ENCODE data around the gene DSG3. TPM values are rescaled to one million over a fixed set of nuclear protein-coding genes. Genes with fewer than 3 reads are reported as not detected.

DSG3 gene
- polyA plus RNA-seq, 1 donor, result 0.15 TPM

DNA sequence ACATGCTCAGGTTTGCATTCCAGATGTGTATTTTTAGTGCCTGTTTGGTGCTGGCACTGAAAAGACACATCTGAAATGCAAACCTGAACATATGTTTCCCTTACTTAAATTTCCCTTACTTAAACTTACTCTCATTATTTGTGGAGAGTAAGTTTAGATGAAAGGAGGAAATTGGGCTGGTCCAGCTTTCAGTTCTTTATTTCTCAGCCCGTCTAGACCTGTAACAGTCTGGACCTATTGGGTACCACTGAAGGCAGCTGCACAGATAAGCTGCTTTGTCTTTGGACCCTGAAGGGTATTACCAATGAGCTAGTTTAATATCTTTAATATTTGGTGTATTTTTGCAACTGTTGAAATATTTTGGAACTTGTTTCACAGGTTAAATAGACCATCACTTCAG is 17.0 kb upstream of the DSG3 start:
- no peak overlapping the region for H3K27ac ChIP-seq (ENCODE audit: low read length)

DNA sequence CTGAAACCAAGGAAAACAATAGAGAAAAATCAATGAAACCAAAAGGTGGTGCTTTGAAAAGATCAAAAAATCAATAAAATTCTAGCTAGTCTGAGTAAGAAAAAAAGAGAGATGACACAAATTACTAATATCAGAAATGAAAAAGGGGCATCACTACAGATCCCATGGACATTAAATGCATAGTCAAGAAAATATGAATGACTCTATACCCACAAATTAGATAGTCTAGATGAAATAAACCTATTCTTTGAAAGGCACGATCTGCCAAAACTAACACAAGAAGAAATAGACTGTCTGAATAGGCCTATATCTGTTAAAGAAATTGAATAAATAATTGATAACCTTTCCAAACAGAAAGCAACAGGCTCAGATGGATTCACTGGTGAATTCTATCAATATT is 15.2 kb upstream of the DSG3 start:
- no peaks in the 10 kb centered on the region for H3K4me1 ChIP-seq (ENCODE audit: control insufficient read depth, insufficient read depth, low read length)
- 100% methylated on average over 1 of the region's 1 CpG for WGBS (ENCODE audit: insufficient coverage, low lambda C conversion rate)
- no peak overlapping the region for H3K4me3 ChIP-seq (ENCODE audit: low read length)
- no peaks in the 10 kb centered on the region for H3K36me3 ChIP-seq (ENCODE audit: control insufficient read depth, insufficient read depth, low read length)
- H3K27ac ChIP-seq (ENCODE audit: low read length), result no peak overlapping the region
- DNase-seq, result no peak
- H3K27me3 ChIP-seq (ENCODE audit: control insufficient read depth, insufficient read depth, low read length), result no peaks in the 10 kb centered on the region
- H3K9me3 ChIP-seq (ENCODE audit: control insufficient read depth, low read depth, low read length), result no peaks in the 10 kb centered on the region

More for the DNA sequence above, 17.0 kb upstream of the DSG3 start:
- no peaks in the 10 kb centered on the region for H3K9me3 ChIP-seq (ENCODE audit: control insufficient read depth, low read depth, low read length)
- H3K27me3 ChIP-seq (ENCODE audit: control insufficient read depth, insufficient read depth, low read length), result no peaks in the 10 kb centered on the region
- no peak overlapping the region for H3K4me3 ChIP-seq (ENCODE audit: low read length)
- WGBS (ENCODE audit: insufficient coverage, low lambda C conversion rate), result no CpG with 5 or more reads among the region's 1 CpG
- H3K4me1 ChIP-seq (ENCODE audit: control insufficient read depth, insufficient read depth, low read length), result no peaks in the 10 kb centered on the region
- no peak for DNase-seq
- H3K36me3 ChIP-seq (ENCODE audit: control insufficient read depth, insufficient read depth, low read length), result no peaks in the 10 kb centered on the region

DNA sequence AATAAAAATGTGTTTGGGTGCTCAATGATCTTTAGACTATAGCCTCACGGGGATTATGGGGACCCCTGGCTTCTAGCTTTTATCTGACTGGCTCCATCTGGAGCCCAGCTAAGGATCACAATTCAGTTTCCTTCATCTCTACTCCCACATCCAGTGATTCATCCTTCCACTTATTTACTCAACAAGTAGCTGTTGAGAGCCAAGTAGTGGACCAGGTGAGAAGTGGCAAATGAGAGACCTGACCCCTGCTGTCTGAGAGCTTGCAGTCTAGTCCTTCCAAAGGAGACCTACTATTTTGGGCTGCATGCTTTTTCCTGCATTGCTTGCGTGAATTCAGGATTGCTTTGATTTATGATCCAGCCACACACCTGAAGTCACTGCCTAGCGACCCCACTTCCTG is 10.7 kb upstream of the DSG3 start:
- WGBS (ENCODE audit: insufficient coverage, low lambda C conversion rate), result no CpG with 5 or more reads among the region's 3 CpGs
- Histone ChIP-seq H3K36me3 (ENCODE audit: control insufficient read depth, insufficient read depth, low read length) (no peaks in the 10 kb centered on the region), H3K27me3 (ENCODE audit: control insufficient read depth, insufficient read depth, low read length) (no peaks in the 10 kb centered on the region), H3K4me1 (ENCODE audit: control insufficient read depth, insufficient read depth, low read length) (no peaks in the 10 kb centered on the region), H3K4me3 (ENCODE audit: low read length) (no peak overlapping the region), H3K9me3 (ENCODE audit: control insufficient read depth, low read depth, low read length) (no peaks in the 10 kb centered on the region), H3K27ac (ENCODE audit: low read length) (no peak overlapping the region)
- DNase-seq, result no peak

DNA sequence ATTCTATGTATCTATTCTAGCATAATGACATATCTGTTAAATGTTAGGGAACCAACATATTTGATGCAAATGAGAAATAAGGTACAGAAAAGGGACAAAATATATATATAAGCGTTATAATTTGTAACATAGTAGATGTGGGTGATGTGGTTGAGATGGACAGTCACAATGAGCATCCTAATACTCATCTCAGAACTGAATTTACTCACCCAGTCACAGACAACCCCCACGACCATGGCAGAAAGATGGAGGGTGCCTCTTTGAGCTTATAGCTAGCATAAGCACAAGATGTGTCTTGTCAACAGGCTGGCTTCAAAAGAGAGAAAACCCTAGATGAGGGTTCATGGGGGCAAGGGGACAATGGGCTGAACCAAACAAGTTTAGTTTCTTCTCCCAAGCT is 9.1 kb upstream of the DSG3 start:
- Histone ChIP-seq H3K9me3 (ENCODE audit: control insufficient read depth, low read depth, low read length) (no peaks in the 10 kb centered on the region), H3K36me3 (ENCODE audit: control insufficient read depth, insufficient read depth, low read length) (no peaks in the 10 kb centered on the region), H3K27me3 (ENCODE audit: control insufficient read depth, insufficient read depth, low read length) (no peaks in the 10 kb centered on the region), H3K4me1 (ENCODE audit: control insufficient read depth, insufficient read depth, low read length) (no peaks in the 10 kb centered on the region), H3K27ac (ENCODE audit: low read length) (no peak overlapping the region), H3K4me3 (ENCODE audit: low read length) (no peak overlapping the region)
- 88% methylated on average over 1 of the region's 2 CpGs for WGBS (ENCODE audit: insufficient coverage, low lambda C conversion rate)
- no peak for DNase-seq

DNA sequence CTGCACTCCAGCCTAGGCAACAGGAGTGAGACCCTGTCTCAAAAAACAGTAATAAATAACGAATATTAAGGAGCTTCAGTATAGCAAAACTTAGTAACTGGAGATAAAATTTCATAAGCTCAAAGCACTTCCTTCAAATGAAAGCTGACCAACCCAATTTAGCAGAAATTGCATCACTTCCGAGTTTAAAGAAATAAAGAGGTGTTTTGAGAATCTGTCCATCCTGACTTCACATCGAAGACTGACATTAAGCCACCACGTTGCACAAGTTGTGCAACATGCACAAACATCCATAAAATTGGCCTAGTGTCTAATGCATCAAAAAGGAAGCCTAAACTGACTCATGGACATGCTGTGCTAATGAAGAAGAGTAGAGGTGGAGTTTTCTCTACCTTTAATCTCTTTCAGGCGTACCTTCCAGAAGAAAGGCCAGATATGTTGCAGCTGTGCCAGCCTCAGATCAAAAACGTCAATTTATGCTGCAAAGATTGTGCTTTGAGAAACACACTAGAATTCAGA is 7.7 kb upstream of the DSG3 start:
- no peaks in the 10 kb centered on the region for H3K36me3 ChIP-seq (ENCODE audit: control insufficient read depth, insufficient read depth, low read length)
- H3K4me3 ChIP-seq (ENCODE audit: low read length), result no peak overlapping the region
- no peaks in the 10 kb centered on the region for H3K9me3 ChIP-seq (ENCODE audit: control insufficient read depth, low read depth, low read length)
- no peak overlapping the region for H3K27ac ChIP-seq (ENCODE audit: low read length)
- DNase-seq, result no peak
- H3K27me3 ChIP-seq (ENCODE audit: control insufficient read depth, insufficient read depth, low read length), result no peaks in the 10 kb centered on the region
- H3K4me1 ChIP-seq (ENCODE audit: control insufficient read depth, insufficient read depth, low read length), result no peaks in the 10 kb centered on the region
- WGBS (ENCODE audit: insufficient coverage, low lambda C conversion rate), result 95% methylated on average over 4 of the region's 6 CpGs

DNA sequence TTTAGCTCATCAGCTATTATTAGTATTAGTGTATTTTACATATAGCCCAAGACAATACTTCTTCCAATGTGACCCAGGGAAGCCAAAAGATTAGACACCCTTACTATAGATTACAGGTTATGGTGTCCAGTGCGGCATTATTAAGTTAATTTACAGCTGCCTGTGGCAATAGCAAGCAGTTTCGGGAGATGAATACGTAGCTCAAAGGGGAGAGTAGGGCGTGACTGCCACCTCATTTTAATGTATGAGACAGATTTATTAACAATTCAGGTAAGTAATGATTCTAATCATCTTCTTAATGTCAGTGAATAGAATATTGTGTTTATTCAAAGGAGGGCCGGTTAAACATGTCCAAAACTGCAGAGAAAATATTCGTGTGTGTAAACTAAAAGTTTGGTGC is 6.8 kb upstream of the DSG3 start:
- no peak overlapping the region for H3K27ac ChIP-seq (ENCODE audit: low read length)
- H3K27me3 ChIP-seq (ENCODE audit: control insufficient read depth, insufficient read depth, low read length), result no peaks in the 10 kb centered on the region
- H3K9me3 ChIP-seq (ENCODE audit: control insufficient read depth, low read depth, low read length), result no peaks in the 10 kb centered on the region
- no peaks in the 10 kb centered on the region for H3K36me3 ChIP-seq (ENCODE audit: control insufficient read depth, insufficient read depth, low read length)
- no peak for DNase-seq
- no peaks in the 10 kb centered on the region for H3K4me1 ChIP-seq (ENCODE audit: control insufficient read depth, insufficient read depth, low read length)
- no peak overlapping the region for H3K4me3 ChIP-seq (ENCODE audit: low read length)
- 81% methylated on average over 2 of the region's 6 CpGs for WGBS (ENCODE audit: insufficient coverage, low lambda C conversion rate)

DNA sequence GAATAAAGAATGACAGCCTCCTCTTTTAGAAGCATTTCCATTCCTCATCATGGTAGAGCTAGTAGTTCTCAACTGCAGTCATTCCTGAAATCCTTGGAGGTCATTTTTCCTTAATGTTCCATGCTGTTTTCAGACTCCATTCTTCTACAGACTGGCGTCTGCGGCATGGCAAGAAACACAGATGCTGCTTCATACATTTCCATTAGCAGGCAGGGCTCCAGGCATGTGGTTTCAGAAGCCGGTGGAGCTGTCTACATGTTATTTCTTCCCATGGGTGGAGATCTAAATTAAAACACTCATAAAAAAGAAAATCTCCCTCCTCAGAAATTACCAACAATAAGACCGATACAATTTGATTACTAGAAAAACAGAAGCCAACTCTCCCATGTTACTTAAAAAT is 6.0 kb upstream of the DSG3 start:
- 100% methylated on average over 2 of the region's 4 CpGs for WGBS (ENCODE audit: insufficient coverage, low lambda C conversion rate)
- Histone ChIP-seq H3K9me3 (ENCODE audit: control insufficient read depth, low read depth, low read length) (no peaks in the 10 kb centered on the region), H3K4me3 (ENCODE audit: low read length) (no peak overlapping the region)

DNA sequence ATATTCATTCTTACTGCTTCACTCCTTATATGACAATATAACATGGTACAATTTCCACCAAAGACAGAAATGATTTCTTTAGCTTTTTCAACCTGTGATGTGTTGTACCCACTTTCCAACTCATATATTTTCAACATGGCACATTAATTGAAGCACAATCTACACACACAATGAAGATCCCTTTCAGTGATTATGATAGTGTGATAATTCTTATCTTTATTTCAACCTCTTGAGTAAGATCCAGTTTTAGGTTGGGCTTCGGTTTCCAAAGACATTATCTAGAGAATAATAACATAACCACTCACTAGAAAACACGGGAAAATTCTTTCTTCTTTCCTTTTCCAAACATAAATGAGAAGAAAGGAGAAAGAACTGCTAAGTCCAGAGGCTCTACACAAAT is 3.4 kb upstream of the DSG3 start:
- no CpG with 5 or more reads among the region's 2 CpGs for WGBS (ENCODE audit: insufficient coverage, low lambda C conversion rate)
- no peaks in the 10 kb centered on the region for H3K27me3 ChIP-seq (ENCODE audit: control insufficient read depth, insufficient read depth, low read length)
- no peaks in the 10 kb centered on the region for H3K36me3 ChIP-seq (ENCODE audit: control insufficient read depth, insufficient read depth, low read length)
- no peak for DNase-seq
- no peak overlapping the region for H3K4me3 ChIP-seq (ENCODE audit: low read length)
- H3K27ac ChIP-seq (ENCODE audit: low read length), result no peak overlapping the region
- no peaks in the 10 kb centered on the region for H3K4me1 ChIP-seq (ENCODE audit: control insufficient read depth, insufficient read depth, low read length)
- no peaks in the 10 kb centered on the region for H3K9me3 ChIP-seq (ENCODE audit: control insufficient read depth, low read depth, low read length)

More for the DNA sequence above, 6.0 kb upstream of the DSG3 start:
- H3K4me1 ChIP-seq (ENCODE audit: control insufficient read depth, insufficient read depth, low read length), result no peaks in the 10 kb centered on the region
- no peaks in the 10 kb centered on the region for H3K27me3 ChIP-seq (ENCODE audit: control insufficient read depth, insufficient read depth, low read length)
- no peak for DNase-seq
- H3K27ac ChIP-seq (ENCODE audit: low read length), result no peak overlapping the region
- H3K36me3 ChIP-seq (ENCODE audit: control insufficient read depth, insufficient read depth, low read length), result no peaks in the 10 kb centered on the region

DNA sequence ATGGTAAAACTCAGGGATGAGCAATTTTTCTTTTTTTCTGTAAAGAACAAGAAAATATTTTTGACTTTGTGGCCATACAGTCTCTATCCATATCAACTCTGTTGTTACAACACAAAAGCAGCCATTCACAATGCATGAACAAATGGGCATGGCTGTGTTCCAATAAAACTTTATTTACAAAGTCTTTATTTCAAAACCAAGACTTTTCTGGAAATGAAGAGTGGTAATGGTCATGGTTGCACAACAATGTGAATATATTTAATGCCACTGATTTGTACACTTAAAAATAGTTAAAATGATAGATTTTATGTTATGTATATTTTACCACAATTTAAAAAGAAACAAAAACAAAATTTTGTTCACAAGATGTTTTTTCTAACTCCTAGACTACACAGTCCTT is 1.6 kb upstream of the DSG3 start:
- Histone ChIP-seq H3K27me3 (ENCODE audit: control insufficient read depth, insufficient read depth, low read length) (no peaks in the 10 kb centered on the region), H3K9me3 (ENCODE audit: control insufficient read depth, low read depth, low read length) (no peaks in the 10 kb centered on the region), H3K27ac (ENCODE audit: low read length) (no peak overlapping the region), H3K36me3 (ENCODE audit: control insufficient read depth, insufficient read depth, low read length) (no peaks in the 10 kb centered on the region), H3K4me3 (ENCODE audit: low read length) (no peak overlapping the region), H3K4me1 (ENCODE audit: control insufficient read depth, insufficient read depth, low read length) (no peaks in the 10 kb centered on the region)
- DNase-seq, result no peak

DNA sequence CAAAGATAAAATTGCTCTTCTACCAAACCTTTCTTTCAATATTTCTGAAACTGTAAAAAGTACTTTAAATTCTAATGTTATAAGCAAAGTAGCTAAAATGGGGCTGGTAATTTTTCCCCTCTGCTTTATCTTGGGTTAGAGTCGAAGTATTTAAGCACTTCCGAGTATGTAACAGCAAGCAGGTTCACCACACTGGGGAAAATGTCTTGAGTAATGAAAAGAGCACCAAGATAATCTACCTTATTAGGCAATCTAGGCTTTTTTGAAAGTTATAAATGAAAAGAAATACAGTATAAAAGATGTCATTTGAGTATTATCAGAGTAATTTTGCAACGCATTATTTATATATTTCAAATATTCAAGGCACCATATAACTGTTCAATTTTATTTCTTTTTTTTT is 687 bp upstream of the DSG3 start:
- Histone ChIP-seq H3K4me1 (ENCODE audit: control insufficient read depth, insufficient read depth, low read length) (no peaks in the 10 kb centered on the region), H3K27me3 (ENCODE audit: control insufficient read depth, insufficient read depth, low read length) (no peaks in the 10 kb centered on the region), H3K36me3 (ENCODE audit: control insufficient read depth, insufficient read depth, low read length) (no peaks in the 10 kb centered on the region), H3K4me3 (ENCODE audit: low read length) (no peak overlapping the region), H3K27ac (ENCODE audit: low read length) (no peak overlapping the region), H3K9me3 (ENCODE audit: control insufficient read depth, low read depth, low read length) (no peaks in the 10 kb centered on the region)
- DNase-seq, result no peak
- 100% methylated on average over 1 of the region's 3 CpGs for WGBS (ENCODE audit: insufficient coverage, low lambda C conversion rate)

DNA sequence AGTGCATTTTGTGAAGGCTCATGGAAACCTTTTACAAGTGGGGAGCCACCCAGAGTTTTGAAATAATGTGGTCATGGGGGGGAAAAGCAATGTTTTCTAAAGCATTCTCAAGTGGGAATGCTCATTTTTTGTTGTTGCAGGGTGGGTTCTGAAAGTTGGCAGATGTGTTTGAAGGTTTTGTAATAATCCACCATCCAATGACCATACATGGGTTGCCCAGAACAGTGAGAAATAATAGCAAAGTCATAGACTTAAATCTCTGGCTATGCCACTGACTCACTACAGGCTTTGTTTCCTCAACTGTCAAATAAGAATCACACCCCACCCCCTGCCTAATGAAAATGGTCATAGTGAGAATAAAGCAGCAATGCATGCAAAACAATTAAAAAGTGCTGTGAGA is 2.9 kb downstream of the DSG3 start:
- Histone ChIP-seq H3K27ac (ENCODE audit: low read length) (no peak overlapping the region), H3K27me3 (ENCODE audit: control insufficient read depth, insufficient read depth, low read length) (no peaks in the 10 kb centered on the region), H3K4me1 (ENCODE audit: control insufficient read depth, insufficient read depth, low read length) (no peaks in the 10 kb centered on the region), H3K9me3 (ENCODE audit: control insufficient read depth, low read depth, low read length) (no peaks in the 10 kb centered on the region), H3K4me3 (ENCODE audit: low read length) (no peak overlapping the region), H3K36me3 (ENCODE audit: control insufficient read depth, insufficient read depth, low read length) (no peaks in the 10 kb centered on the region)
- DNase-seq, result no peak
